GM23338 (cell line): Measurements from ENCODE around the gene PHOSPHO1. TPM values are rescaled to one million over a fixed set of nuclear protein-coding genes. Genes with fewer than 3 reads are reported as not detected.

ENCODE experiments used
- ATAC-seq: fragments of 200-7000 bp; cut with Tn5 transposase; 3 replicates; pipeline ENCODE4 v1.9.1; 2020
- DNase-seq: peaks from one replicate; pipeline ENCODE4 v3.0.0-alpha.2; 2015; ENCODE audit warnings: low spot score
- H2AFZ ChIP-seq: fragments of 200-600 bp; sonication (generic); 2 replicates; pipeline ENCODE4 v1.8.0; 2016; ENCODE audit warnings: antibody characterized with exemption, mild to moderate bottlenecking, moderate library complexity
- H3F3A ChIP-seq: fragments of 200-600 bp; sonication (generic); replicated peaks from 2 replicates; pipeline ENCODE4 v1.8.0; 2017; ENCODE audit warnings: antibody characterized with exemption, mixed run types, low read depth
- H3K27ac ChIP-seq: fragments of 200-600 bp; sonication (generic); 2 replicates; pipeline ENCODE4 v1.6.1; 2016; ENCODE audit warnings: low read depth
- H3K27me3 ChIP-seq: fragments of 200-600 bp; sonication (generic); 2 replicates; pipeline ENCODE4 v1.8.0; 2016; ENCODE audit warnings: mild to moderate bottlenecking, mixed run types, moderate library complexity; ENCODE audit not compliant: insufficient read depth
- H3K36me3 ChIP-seq: fragments of 200-600 bp; sonication (generic); 2 replicates; pipeline ENCODE4 v1.8.0; 2016; ENCODE audit warnings: mild to moderate bottlenecking; ENCODE audit not compliant: insufficient read depth
- H3K4me1 ChIP-seq: fragments of 200-600 bp; sonication (generic); 2 replicates; pipeline ENCODE4 v1.8.0; 2016; ENCODE audit warnings: mild to moderate bottlenecking, moderate library complexity; ENCODE audit not compliant: insufficient read depth
- H3K4me2 ChIP-seq: fragments of 200-600 bp; sonication (generic); 2 replicates; pipeline ENCODE4 v1.7.1; 2017; ENCODE audit warnings: mixed run types
- H3K4me3 ChIP-seq: fragments of 200-600 bp; sonication (generic); 2 replicates; pipeline ENCODE4 v1.6.1; 2016; ENCODE audit warnings: mixed run types
- H3K79me2 ChIP-seq: fragments of 200-600 bp; sonication (generic); replicated peaks from 2 replicates; pipeline ENCODE4 v1.8.0; 2017; ENCODE audit warnings: mild to moderate bottlenecking; ENCODE audit not compliant: insufficient read depth
- H3K9me2 ChIP-seq: fragments of 200-600 bp; sonication (generic); 2 replicates; pipeline ENCODE4 v1.8.0; 2017; ENCODE audit not compliant: insufficient read depth
- H4K20me1 ChIP-seq: fragments of 200-600 bp; sonication (generic); replicated peaks from 2 replicates; pipeline ENCODE4 v1.8.0; 2017; ENCODE audit warnings: mild to moderate bottlenecking; ENCODE audit not compliant: insufficient read depth
- H3K27ac Mint-ChIP-seq: 2 replicates; pipeline ENCODE4 v1.8.0; 2020; ENCODE audit warnings: inconsistent platforms, mild to moderate bottlenecking, moderate library complexity, mixed read lengths
- H3K27me3 Mint-ChIP-seq: 3 replicates; pipeline ENCODE4 v1.8.0; 2022; ENCODE audit warnings: low read depth, mild to moderate bottlenecking, moderate library complexity, mixed read lengths, inconsistent platforms; ENCODE audit not compliant: insufficient read depth, poor library complexity
- H3K36me3 Mint-ChIP-seq: 3 replicates; pipeline ENCODE4 v1.8.0; 2021; ENCODE audit warnings: low read depth, mild to moderate bottlenecking, inconsistent platforms, moderate library complexity, mixed read lengths
- H3K4me1 Mint-ChIP-seq: 3 replicates; pipeline ENCODE4 v1.8.0; 2020; ENCODE audit warnings: mild to moderate bottlenecking, inconsistent platforms, mixed read lengths
- H3K4me3 Mint-ChIP-seq: 3 replicates; pipeline ENCODE4 v1.8.0; 2021; ENCODE audit warnings: moderate library complexity, mild to moderate bottlenecking, inconsistent platforms, mixed read lengths
- H3K9me3 Mint-ChIP-seq: 3 replicates; pipeline ENCODE4 v1.8.0; 2020; ENCODE audit warnings: moderate library complexity, mild to moderate bottlenecking, inconsistent platforms, mixed read lengths
- CREB1 ChIP-seq: fragments of 250-450 bp; sonication (Bioruptor Pico); IDR thresholded peaks from 2 replicates; pipeline ENCODE4 v1.5.0; 2020; ENCODE audit warnings: low read depth, mild to moderate bottlenecking, moderate library complexity
- EZH2 ChIP-seq: fragments of 200-600 bp; sonication (generic); IDR thresholded peaks from one replicate; pipeline ENCODE4 v1.8.0; 2017; ENCODE audit warnings: antibody characterized with exemption, mild to moderate bottlenecking, low read depth; ENCODE audit not compliant: unreplicated experiment
- EZH2phosphoT487 ChIP-seq: fragments of 200-600 bp; sonication (generic); IDR thresholded peaks from one replicate; pipeline ENCODE4 v1.8.1; 2018; ENCODE audit warnings: antibody characterized with exemption; ENCODE audit not compliant: unreplicated experiment
- JUNB ChIP-seq: IDR thresholded peaks from one replicate; pipeline ENCODE4 v1.6.1; 2016; ENCODE audit warnings: antibody characterized with exemption; ENCODE audit not compliant: unreplicated experiment
- NANOG ChIP-seq: IDR thresholded peaks from 2 replicates; pipeline ENCODE4 v1.6.1; 2016; ENCODE audit warnings: antibody characterized with exemption, borderline replicate concordance
- POLR2AphosphoS5 ChIP-seq: IDR thresholded peaks from 2 replicates; pipeline ENCODE4 v1.6.1; 2016; ENCODE audit warnings: antibody characterized with exemption, low read depth
- STAT1 ChIP-seq: IDR thresholded peaks from one replicate; pipeline ENCODE4 v1.6.1; 2016; ENCODE audit warnings: antibody characterized with exemption; ENCODE audit not compliant: unreplicated experiment
- ZNF114 ChIP-seq: fragments of 250-450 bp; sonication (Bioruptor Pico); IDR thresholded peaks from 2 replicates; pipeline ENCODE4 v1.5.0; 2020; ENCODE audit warnings: mild to moderate bottlenecking, moderate library complexity
- ZNF331 ChIP-seq: fragments of 250-450 bp; sonication (Bioruptor Pico); IDR thresholded peaks from 2 replicates; pipeline ENCODE4 v1.5.0; 2020; ENCODE audit warnings: low read depth, mild to moderate bottlenecking, moderate library complexity
- polyA plus RNA-seq: library from polyadenylated mRNA; unstranded; fragments of >200 nt; fragmentation: Nextera tagmentation; extraction: Ambion mirVana; gene quantifications from 2 replicates; pipeline ENCODE4 v1.2.1, GENCODE V29; 2016
- total RNA-seq: library from RNA; depleted of rRNA; stranded (reverse); fragments of >200 nt; shearing (Covaris generic); gene quantifications from 2 replicates; pipeline ENCODE4 v1.2.3, GENCODE V29; 2014
- TF ChIP-seq, protein P1 (sequence below): IDR thresholded peaks from one replicate; pipeline ENCODE4 v1.6.1; 2018; ENCODE audit warnings: antibody characterized with exemption; ENCODE audit not compliant: unreplicated experiment
- TF ChIP-seq, protein P2 (sequence below): fragments of 250-450 bp; sonication (Bioruptor Pico); IDR thresholded peaks from 2 replicates; pipeline ENCODE4 v1.5.0; 2020; ENCODE audit warnings: mild to moderate bottlenecking, moderate library complexity
- TF ChIP-seq, protein P3 (sequence below), 2 experiments: fragments of 200-600 bp in 1 of 2; sonication (generic) in 1 of 2; conservative IDR thresholded peaks; 2 replicates each; pipeline versions ENCODE4 v1.5.1 to v1.6.1; 2016 to 2017; ENCODE audit warnings: antibody characterized with exemption in 2 of 2, low read depth in 2 of 2, mild to moderate bottlenecking in 2 of 2, moderate library complexity in 1 of 2
- TF ChIP-seq, protein P4 (sequence below): IDR thresholded peaks from 2 replicates; pipeline ENCODE4 v1.6.1; 2016; ENCODE audit warnings: antibody characterized with exemption

The PHOSPHO1 gene
- total and polyA plus RNA-seq, 2 experiments from 2014 or later: 0.71 to 2.2 TPM

DNA sequence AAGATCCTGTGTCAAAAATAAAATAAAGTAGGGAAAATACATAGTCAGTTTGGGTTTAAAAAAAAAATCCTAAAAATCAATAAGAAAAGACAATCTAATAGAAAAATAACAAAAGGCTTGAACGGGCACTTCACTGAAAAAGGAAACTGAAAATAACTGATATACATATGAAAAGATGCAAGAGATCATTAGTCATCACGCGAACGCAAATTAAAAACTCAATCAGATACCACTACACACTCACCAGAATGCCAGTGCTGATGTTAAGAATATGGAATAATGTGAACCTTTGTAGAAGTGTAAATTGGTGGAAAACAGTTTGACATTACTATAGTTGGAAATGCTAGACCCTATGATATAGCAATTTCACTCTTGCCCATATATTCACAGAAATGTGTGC is 34.8 kb downstream of the PHOSPHO1 start:
- no peak overlapping the region for H3K4me3 Mint-ChIP-seq
- Histone ChIP-seq H3K4me3 (no peak overlapping the region), H4K20me1 (no peaks in the 10 kb centered on the region), H3F3A (no peaks in the 10 kb centered on the region), H3K4me2 (no peak overlapping the region), H3K36me3 (no peaks in the 10 kb centered on the region), H3K9me2 (no peaks in the 10 kb centered on the region), H2AFZ (no peak overlapping the region), H3K79me2 (no peaks in the 10 kb centered on the region), H3K27me3 (no peaks in the 10 kb centered on the region), H3K27ac (no peak overlapping the region), H3K4me1 (peaks cover 9% of the 10 kb centered on the region; the same call in 1 of the 2 replicates)
- no peak for ATAC-seq
- H3K4me1 Mint-ChIP-seq: peaks cover 12% of the 10 kb centered on the region; the same call in 2 of the 3 replicates
- H3K36me3 Mint-ChIP-seq: peaks cover 5% of the 10 kb centered on the region; the same call in 2 of the 3 replicates
- no peak overlapping the region for H3K27ac Mint-ChIP-seq
- no peak for DNase-seq
- H3K27me3 Mint-ChIP-seq: peaks cover 31% of the 10 kb centered on the region
- no peak for TF ChIP-seq JUNB
- TF ChIP-seq, protein P1, sequence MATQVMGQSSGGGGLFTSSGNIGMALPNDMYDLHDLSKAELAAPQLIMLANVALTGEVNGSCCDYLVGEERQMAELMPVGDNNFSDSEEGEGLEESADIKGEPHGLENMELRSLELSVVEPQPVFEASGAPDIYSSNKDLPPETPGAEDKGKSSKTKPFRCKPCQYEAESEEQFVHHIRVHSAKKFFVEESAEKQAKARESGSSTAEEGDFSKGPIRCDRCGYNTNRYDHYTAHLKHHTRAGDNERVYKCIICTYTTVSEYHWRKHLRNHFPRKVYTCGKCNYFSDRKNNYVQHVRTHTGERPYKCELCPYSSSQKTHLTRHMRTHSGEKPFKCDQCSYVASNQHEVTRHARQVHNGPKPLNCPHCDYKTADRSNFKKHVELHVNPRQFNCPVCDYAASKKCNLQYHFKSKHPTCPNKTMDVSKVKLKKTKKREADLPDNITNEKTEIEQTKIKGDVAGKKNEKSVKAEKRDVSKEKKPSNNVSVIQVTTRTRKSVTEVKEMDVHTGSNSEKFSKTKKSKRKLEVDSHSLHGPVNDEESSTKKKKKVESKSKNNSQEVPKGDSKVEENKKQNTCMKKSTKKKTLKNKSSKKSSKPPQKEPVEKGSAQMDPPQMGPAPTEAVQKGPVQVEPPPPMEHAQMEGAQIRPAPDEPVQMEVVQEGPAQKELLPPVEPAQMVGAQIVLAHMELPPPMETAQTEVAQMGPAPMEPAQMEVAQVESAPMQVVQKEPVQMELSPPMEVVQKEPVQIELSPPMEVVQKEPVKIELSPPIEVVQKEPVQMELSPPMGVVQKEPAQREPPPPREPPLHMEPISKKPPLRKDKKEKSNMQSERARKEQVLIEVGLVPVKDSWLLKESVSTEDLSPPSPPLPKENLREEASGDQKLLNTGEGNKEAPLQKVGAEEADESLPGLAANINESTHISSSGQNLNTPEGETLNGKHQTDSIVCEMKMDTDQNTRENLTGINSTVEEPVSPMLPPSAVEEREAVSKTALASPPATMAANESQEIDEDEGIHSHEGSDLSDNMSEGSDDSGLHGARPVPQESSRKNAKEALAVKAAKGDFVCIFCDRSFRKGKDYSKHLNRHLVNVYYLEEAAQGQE: no peak
- TF ChIP-seq EZH2: no peak
- TF ChIP-seq, protein P2, sequence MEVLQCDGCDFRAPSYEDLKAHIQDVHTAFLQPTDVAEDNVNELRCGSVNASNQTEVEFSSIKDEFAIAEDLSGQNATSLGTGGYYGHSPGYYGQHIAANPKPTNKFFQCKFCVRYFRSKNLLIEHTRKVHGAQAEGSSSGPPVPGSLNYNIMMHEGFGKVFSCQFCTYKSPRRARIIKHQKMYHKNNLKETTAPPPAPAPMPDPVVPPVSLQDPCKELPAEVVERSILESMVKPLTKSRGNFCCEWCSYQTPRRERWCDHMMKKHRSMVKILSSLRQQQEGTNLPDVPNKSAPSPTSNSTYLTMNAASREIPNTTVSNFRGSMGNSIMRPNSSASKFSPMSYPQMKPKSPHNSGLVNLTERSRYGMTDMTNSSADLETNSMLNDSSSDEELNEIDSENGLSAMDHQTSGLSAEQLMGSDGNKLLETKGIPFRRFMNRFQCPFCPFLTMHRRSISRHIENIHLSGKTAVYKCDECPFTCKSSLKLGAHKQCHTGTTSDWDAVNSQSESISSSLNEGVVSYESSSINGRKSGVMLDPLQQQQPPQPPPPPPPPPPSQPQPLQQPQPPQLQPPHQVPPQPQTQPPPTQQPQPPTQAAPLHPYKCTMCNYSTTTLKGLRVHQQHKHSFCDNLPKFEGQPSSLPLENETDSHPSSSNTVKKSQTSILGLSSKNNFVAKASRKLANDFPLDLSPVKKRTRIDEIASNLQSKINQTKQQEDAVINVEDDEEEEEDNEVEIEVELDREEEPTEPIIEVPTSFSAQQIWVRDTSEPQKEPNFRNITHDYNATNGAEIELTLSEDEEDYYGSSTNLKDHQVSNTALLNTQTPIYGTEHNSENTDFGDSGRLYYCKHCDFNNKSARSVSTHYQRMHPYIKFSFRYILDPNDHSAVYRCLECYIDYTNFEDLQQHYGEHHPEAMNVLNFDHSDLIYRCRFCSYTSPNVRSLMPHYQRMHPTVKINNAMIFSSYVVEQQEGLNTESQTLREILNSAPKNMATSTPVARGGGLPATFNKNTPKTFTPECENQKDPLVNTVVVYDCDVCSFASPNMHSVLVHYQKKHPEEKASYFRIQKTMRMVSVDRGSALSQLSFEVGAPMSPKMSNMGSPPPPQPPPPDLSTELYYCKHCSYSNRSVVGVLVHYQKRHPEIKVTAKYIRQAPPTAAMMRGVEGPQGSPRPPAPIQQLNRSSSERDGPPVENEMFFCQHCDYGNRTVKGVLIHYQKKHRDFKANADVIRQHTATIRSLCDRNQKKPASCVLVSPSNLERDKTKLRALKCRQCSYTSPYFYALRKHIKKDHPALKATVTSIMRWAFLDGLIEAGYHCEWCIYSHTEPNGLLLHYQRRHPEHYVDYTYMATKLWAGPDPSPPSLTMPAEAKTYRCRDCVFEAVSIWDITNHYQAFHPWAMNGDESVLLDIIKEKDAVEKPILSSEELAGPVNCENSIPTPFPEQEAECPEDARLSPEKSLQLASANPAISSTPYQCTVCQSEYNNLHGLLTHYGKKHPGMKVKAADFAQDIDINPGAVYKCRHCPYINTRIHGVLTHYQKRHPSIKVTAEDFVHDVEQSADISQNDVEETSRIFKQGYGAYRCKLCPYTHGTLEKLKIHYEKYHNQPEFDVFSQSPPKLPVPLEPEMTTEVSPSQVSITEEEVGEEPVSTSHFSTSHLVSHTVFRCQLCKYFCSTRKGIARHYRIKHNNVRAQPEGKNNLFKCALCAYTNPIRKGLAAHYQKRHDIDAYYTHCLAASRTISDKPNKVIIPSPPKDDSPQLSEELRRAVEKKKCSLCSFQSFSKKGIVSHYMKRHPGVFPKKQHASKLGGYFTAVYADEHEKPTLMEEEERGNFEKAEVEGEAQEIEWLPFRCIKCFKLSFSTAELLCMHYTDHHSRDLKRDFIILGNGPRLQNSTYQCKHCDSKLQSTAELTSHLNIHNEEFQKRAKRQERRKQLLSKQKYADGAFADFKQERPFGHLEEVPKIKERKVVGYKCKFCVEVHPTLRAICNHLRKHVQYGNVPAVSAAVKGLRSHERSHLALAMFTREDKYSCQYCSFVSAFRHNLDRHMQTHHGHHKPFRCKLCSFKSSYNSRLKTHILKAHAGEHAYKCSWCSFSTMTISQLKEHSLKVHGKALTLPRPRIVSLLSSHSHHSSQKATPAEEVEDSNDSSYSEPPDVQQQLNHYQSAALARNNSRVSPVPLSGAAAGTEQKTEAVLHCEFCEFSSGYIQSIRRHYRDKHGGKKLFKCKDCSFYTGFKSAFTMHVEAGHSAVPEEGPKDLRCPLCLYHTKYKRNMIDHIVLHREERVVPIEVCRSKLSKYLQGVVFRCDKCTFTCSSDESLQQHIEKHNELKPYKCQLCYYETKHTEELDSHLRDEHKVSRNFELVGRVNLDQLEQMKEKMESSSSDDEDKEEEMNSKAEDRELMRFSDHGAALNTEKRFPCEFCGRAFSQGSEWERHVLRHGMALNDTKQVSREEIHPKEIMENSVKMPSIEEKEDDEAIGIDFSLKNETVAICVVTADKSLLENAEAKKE (CRISPR knock-in tag): no peak
- no peak for TF ChIP-seq POLR2AphosphoS5
- no peak for TF ChIP-seq ZNF331 (CRISPR knock-in tag)
- TF ChIP-seq CREB1 (CRISPR knock-in tag): no peak
- TF ChIP-seq STAT1: no peak
- TF ChIP-seq, protein P3, sequence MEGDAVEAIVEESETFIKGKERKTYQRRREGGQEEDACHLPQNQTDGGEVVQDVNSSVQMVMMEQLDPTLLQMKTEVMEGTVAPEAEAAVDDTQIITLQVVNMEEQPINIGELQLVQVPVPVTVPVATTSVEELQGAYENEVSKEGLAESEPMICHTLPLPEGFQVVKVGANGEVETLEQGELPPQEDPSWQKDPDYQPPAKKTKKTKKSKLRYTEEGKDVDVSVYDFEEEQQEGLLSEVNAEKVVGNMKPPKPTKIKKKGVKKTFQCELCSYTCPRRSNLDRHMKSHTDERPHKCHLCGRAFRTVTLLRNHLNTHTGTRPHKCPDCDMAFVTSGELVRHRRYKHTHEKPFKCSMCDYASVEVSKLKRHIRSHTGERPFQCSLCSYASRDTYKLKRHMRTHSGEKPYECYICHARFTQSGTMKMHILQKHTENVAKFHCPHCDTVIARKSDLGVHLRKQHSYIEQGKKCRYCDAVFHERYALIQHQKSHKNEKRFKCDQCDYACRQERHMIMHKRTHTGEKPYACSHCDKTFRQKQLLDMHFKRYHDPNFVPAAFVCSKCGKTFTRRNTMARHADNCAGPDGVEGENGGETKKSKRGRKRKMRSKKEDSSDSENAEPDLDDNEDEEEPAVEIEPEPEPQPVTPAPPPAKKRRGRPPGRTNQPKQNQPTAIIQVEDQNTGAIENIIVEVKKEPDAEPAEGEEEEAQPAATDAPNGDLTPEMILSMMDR (conservative IDR thresholded peaks at IDR 0.05; ENCODE audit: low read depth in 2 of 2): no peak
- no peak for TF ChIP-seq ZNF114 (CRISPR knock-in tag)
- TF ChIP-seq EZH2phosphoT487: no peak
- TF ChIP-seq, protein P4, sequence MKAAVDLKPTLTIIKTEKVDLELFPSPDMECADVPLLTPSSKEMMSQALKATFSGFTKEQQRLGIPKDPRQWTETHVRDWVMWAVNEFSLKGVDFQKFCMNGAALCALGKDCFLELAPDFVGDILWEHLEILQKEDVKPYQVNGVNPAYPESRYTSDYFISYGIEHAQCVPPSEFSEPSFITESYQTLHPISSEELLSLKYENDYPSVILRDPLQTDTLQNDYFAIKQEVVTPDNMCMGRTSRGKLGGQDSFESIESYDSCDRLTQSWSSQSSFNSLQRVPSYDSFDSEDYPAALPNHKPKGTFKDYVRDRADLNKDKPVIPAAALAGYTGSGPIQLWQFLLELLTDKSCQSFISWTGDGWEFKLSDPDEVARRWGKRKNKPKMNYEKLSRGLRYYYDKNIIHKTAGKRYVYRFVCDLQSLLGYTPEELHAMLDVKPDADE: no peak
- no peak for TF ChIP-seq NANOG
- peaks cover 9% of the 10 kb centered on the region; the same call in 2 of the 3 replicates for H3K9me3 Mint-ChIP-seq
